Prostate gland (tissue), 2 donors: ENCODE measurements around the gene KCNJ8. TPM values are rescaled to one million over a fixed set of nuclear protein-coding genes. Genes with fewer than 3 reads are reported as not detected.

ENCODE experiments used
- DNase-seq: peaks from one replicate; pipeline ENCODE4 v3.0.0-alpha.2; 2019; ENCODE audit warnings: low spot score
- H3K27ac ChIP-seq, 2 donors: fragments of 200-600 bp; sonication (generic); 2 replicates each; pipeline ENCODE4 v1.5.1; 2017 to 2019
- H3K27me3 ChIP-seq: fragments of 200-600 bp; sonication (generic); replicated peaks from 2 replicates; pipeline ENCODE4 v1.5.1; 2019; ENCODE audit not compliant: insufficient read depth
- H3K36me3 ChIP-seq, 2 donors: fragments of 200-600 bp; sonication (generic); 1 replicate in 1 of 2; 2 replicates in 1 of 2; pipeline versions ENCODE4 v1.5.1 to v1.8.1; 2017 to 2019
- H3K4me1 ChIP-seq: fragments of 200-600 bp; sonication (generic); replicated peaks from 2 replicates; pipeline ENCODE4 v1.5.1; 2019
- H3K4me3 ChIP-seq, 2 donors: fragments of 200-600 bp; sonication (generic); 2 replicates each; pipeline ENCODE4 v1.5.1; 2017 to 2019
- H3K9me3 ChIP-seq: fragments of 200-600 bp; sonication (generic); 2 replicates; pipeline ENCODE4 v1.5.1; 2017
- POLR2A ChIP-seq: fragments of 450-650 bp; IDR thresholded peaks from one replicate; pipeline ENCODE4 v1.6.1; 2016; ENCODE audit warnings: antibody characterized with exemption, mild to moderate bottlenecking
- POLR2AphosphoS5 ChIP-seq: sonication (generic); formaldehyde crosslinking; IDR thresholded peaks from one replicate; pipeline ENCODE4 v1.6.1; 2017; ENCODE audit warnings: antibody characterized with exemption
- WGBS: methylation state at CpG from one replicate; pipeline ENCODE4 v1.1.5; 2018; 5-methylcytosine and 5-hydroxymethylcytosine counted together
- intact Hi-C: fragments of 100-400 bp; cut with DNase I; formaldehyde crosslinking; loops from one replicate; pipeline ENCODE4 v1.14.2; 2022
- total RNA-seq, 2 donors: library from RNA; depleted of rRNA; stranded (reverse); fragments of >200 nt; gene quantifications; one replicate each; pipeline ENCODE4 v1.1.0, GENCODE V29; 2016

The KCNJ8 gene
- total RNA-seq, 2 donors from 2014 or later: 9.2 to 10.3 TPM

DNA sequence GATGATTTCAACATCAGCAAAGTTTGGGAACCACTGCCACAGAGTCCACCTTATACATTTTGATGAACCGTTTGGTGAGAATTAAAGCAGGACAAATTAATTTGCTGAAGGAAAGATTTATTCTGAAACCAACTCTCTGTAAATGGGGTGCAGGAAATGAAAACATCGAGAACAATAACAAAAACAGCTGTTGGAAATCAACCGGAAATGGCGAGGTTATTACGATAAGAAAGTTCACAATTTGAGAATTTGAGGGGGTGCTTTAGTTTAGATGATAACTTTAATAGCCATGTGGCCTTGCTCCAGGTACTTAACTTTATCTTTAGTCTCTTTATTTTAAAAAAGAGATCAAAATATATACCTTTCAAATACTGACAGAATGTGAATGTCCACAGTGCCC, 56.7 kb downstream of the KCNJ8 start:
- H3K4me3 ChIP-seq: no peak overlapping the region
- no peak for DNase-seq
- H3K27ac ChIP-seq: no peak overlapping the region
- H3K4me1 ChIP-seq: no peaks in the 10 kb centered on the region
- no peaks in the 10 kb centered on the region for H3K27me3 ChIP-seq
- H3K9me3 ChIP-seq: no peaks in the 10 kb centered on the region
- 76% methylated on average over 5 of the region's 5 CpGs for WGBS
- no peaks in the 10 kb centered on the region for H3K36me3 ChIP-seq
- TF ChIP-seq POLR2AphosphoS5: no peak
- intact Hi-C loops: no loop called here

DNA sequence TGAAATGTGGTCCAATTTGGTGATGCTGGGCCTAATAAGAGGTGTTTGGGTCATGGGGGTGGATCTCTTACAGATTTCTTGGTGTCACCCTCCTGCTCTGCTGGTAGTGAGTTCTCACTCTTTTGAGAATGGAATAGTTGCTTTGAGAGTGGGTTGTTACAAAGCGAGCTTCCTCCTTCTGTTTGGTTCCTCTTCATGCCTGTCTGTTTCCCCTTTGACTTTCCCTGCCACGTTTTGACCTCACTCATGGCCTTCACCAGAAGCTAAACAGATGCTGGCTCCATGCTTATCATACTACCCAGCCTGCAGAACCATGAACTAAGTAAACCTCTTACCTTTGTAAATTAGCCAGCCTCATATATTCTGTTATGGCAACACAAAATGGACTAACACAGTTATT, 59.1 kb downstream of the KCNJ8 start:
- H3K27me3 ChIP-seq: no peaks in the 10 kb centered on the region
- H3K9me3 ChIP-seq: no peaks in the 10 kb centered on the region
- no peaks in the 10 kb centered on the region for H3K4me1 ChIP-seq
- no peak overlapping the region for H3K27ac ChIP-seq
- WGBS: 65% methylated on average over 2 of the region's 2 CpGs
- no peaks in the 10 kb centered on the region for H3K36me3 ChIP-seq
- intact Hi-C loops: no loop called here
- DNase-seq: no peak
- no peak overlapping the region for H3K4me3 ChIP-seq
- no peak for TF ChIP-seq POLR2AphosphoS5
- TF ChIP-seq POLR2A: no peak

Other genes with a start within 250 kb of the KCNJ8 start
- under 1 TPM in 1 of 2 donors, not detected in 1; 0.51 TPM for gene SPX, start 248.4 kb downstream of the KCNJ8 start, total RNA-seq
- gene GYS2, start 169.9 kb downstream of the KCNJ8 start, total RNA-seq: not detected
- 100 to 1,000 TPM; 249 to 280 TPM for gene LDHB, start 116.9 kb downstream of the KCNJ8 start, total RNA-seq
- 10 to 100 TPM in 1 of 2 donors, 1 to 10 TPM in 1; 6.1 to 10.5 TPM for gene ABCC9, start 166.7 kb upstream of the KCNJ8 start, total RNA-seq